AG10803 (cell line): ENCODE measurements around the gene PRCD.
"Not testable (repeated sequence)": the region's sequence is repeated elsewhere in the genome, so short reads cannot be mapped to it uniquely, and the experiment has no call there.

Source experiments
- DNase-seq: peaks from one replicate; pipeline ENCODE4 v3.0.0; 2010; ENCODE audit warnings: low read depth
- H3K4me3 ChIP-seq: 2 replicates; pipeline ENCODE4 v1.5.1; 2011; ENCODE audit warnings: mild to moderate bottlenecking, low read length, control low read depth
- CTCF ChIP-seq: conservative IDR thresholded peaks from 2 replicates; pipeline ENCODE4 v1.5.1; 2011; ENCODE audit warnings: mild to moderate bottlenecking, low read length, control low read depth, inconsistent platforms

PRCD gene

GRCh38 chr17:76524598-76525512, 15.0 kb upstream of the PRCD start:
- TF ChIP-seq CTCF = no peak
- DNase-seq = peak; percentile 62
- no peak overlapping the region for H3K4me3 ChIP-seq

GRCh38 chr17:76525513-76525833, 14.4 kb upstream of the PRCD start:
- H3K4me3 ChIP-seq, DNase-seq: not testable (repeated sequence)

- not testable (repeated sequence) for DNase-seq, H3K4me3 ChIP-seq
Observed at GRCh38 chr17:76527016-76527415, 12.8 kb upstream of the PRCD start.

GRCh38 chr17:76527430-76528111, 12.3 kb upstream of the PRCD start:
- TF ChIP-seq CTCF = no peak
- no peak overlapping the region for H3K4me3 ChIP-seq

GRCh38 chr17:76528156-76528527, 11.7 kb upstream of the PRCD start:
- TF ChIP-seq CTCF = no peak

More at GRCh38 chr17:76527430-76528111, 12.3 kb upstream of the PRCD start:
- peak; percentile 15 for DNase-seq

GRCh38 chr17:76528528-76529223, 11.2 kb upstream of the PRCD start:
- no peak; the same call in 1 of the 2 replicates for TF ChIP-seq CTCF
- H3K4me3 ChIP-seq = no peak overlapping the region
- peak; percentile 31 for DNase-seq

More at GRCh38 chr17:76528156-76528527, 11.7 kb upstream of the PRCD start:
- DNase-seq = no peak
- H3K4me3 ChIP-seq = no peak overlapping the region

- peak; percentile 95 for DNase-seq
- peak; percentile 38; the same call in 1 of the 2 replicates for TF ChIP-seq CTCF
- peak overlapping the region; percentile 26 for H3K4me3 ChIP-seq
Observed at GRCh38 chr17:76529224-76530094, 10.4 kb upstream of the PRCD start.
